T-cell (primary cell): ENCODE results near the gene HAPLN2. TPM values are rescaled to one million over a fixed set of nuclear protein-coding genes. Genes with fewer than 3 reads are reported as not detected.

Source experiments
- ATAC-seq, 4 experiments: fragments of 200-7000 bp in 3 of 4; fragments of 150-1000 bp in 1 of 4; cut with Tn5 transposase; replicated peaks in 1 of 4; 1 replicate in 3 of 4; 2 replicates in 1 of 4; pipeline ENCODE4 v1.10.0; 2021; ENCODE audit warnings: moderate library complexity in 3 of 4, mild to moderate bottlenecking in 2 of 4, moderate number of reproducible peaks in 1 of 4
- CTCF ChIA-PET, 2 donors: fragments of 300-600 bp; sonication (Branson Sonifier 250); formaldehyde crosslinking; loops; one replicate each; lab custom pipeline; 2022; ENCODE audit warnings: antibody characterized with exemption in 2 of 2; lab: Charles Lee
- POLR2A ChIA-PET, 2 donors: fragments of 300-600 bp; sonication (Branson Sonifier 250); formaldehyde crosslinking; loops; one replicate each; lab custom pipeline; 2022; ENCODE audit warnings: antibody characterized with exemption in 2 of 2; lab: Charles Lee
- DNase-seq, 35 experiments: peaks; one replicate each; pipeline versions ENCODE4 v3.0.0 to v3.0.0-alpha.2; 2013 to 2023
- H3K27ac ChIP-seq: one replicate; pipeline ENCODE4 v1.5.1; 2013; ENCODE audit warnings: low read length
- H3K27me3 ChIP-seq, 2 experiments: replicated peaks in 1 of 2; 1 replicate in 1 of 2; 2 replicates in 1 of 2; pipeline versions ENCODE4 v1.6.1 to v1.7.0; 2013; ENCODE audit warnings: low read length in 1 of 2, mixed read lengths in 1 of 2; ENCODE audit not compliant: control insufficient read depth in 2 of 2, insufficient read depth in 2 of 2; ENCODE audit errors: extremely low read depth in 1 of 2
- H3K36me3 ChIP-seq, 2 donors: 1 replicate in 1 of 2; 2 replicates in 1 of 2; pipeline versions ENCODE4 v1.6.1 to v1.7.0; 2013; ENCODE audit warnings: low read length in 1 of 2; ENCODE audit not compliant: control insufficient read depth in 2 of 2, insufficient read depth in 1 of 2; ENCODE audit errors: extremely low read depth in 1 of 2
- H3K4me1 ChIP-seq, 2 experiments: 1 replicate in 1 of 2; 2 replicates in 1 of 2; pipeline versions ENCODE4 v1.6.1 to v1.7.0; 2013; ENCODE audit warnings: low read length in 2 of 2, mixed read lengths in 1 of 2; ENCODE audit not compliant: insufficient read depth in 2 of 2, control insufficient read depth in 1 of 2; ENCODE audit errors: extremely low read depth in 1 of 2
- H3K4me3 ChIP-seq, 2 donors: 1 replicate in 1 of 2; 2 replicates in 1 of 2; pipeline versions ENCODE4 v1.5.1 to v1.7.0; 2013; ENCODE audit warnings: mild to moderate bottlenecking in 2 of 2, low read length in 1 of 2, moderate library complexity in 1 of 2; ENCODE audit not compliant: control insufficient read depth in 1 of 2; ENCODE audit errors: extremely low read depth in 1 of 2
- H3K9me3 ChIP-seq: 2 replicates; pipeline ENCODE4 v1.7.0; 2013
- H3K27ac Mint-ChIP-seq, 2 donors: one replicate each; pipeline ENCODE4 v1.8.0; 2020 to 2021; ENCODE audit warnings: mild to moderate bottlenecking in 2 of 2, mixed read lengths in 2 of 2
- H3K27me3 Mint-ChIP-seq, 2 donors: one replicate each; pipeline ENCODE4 v1.8.0; 2021 to 2022; ENCODE audit warnings: mixed read lengths in 2 of 2
- H3K36me3 Mint-ChIP-seq: one replicate; pipeline ENCODE4 v1.8.0; 2021; ENCODE audit warnings: mixed read lengths
- H3K4me1 Mint-ChIP-seq, 3 donors: one replicate each; pipeline ENCODE4 v1.8.0; 2020 to 2022; ENCODE audit warnings: mixed read lengths in 3 of 3, mild to moderate bottlenecking in 1 of 3
- H3K4me3 Mint-ChIP-seq, 3 donors: one replicate each; pipeline ENCODE4 v1.8.0; 2020 to 2022; ENCODE audit warnings: mild to moderate bottlenecking in 3 of 3, mixed read lengths in 3 of 3, moderate library complexity in 3 of 3
- H3K9me3 Mint-ChIP-seq, 3 donors: one replicate each; pipeline ENCODE4 v1.8.0; 2020 to 2022; ENCODE audit warnings: mixed read lengths in 3 of 3
- WGBS: methylation state at CpG from one replicate; pipeline ENCODE4 v1.1.5; 2013; ENCODE audit warnings: missing lambda C conversion rate; ENCODE audit not compliant: insufficient coverage; 5-methylcytosine and 5-hydroxymethylcytosine counted together
- total RNA-seq, 35 experiments: library from RNA in 6 of 35; stranded (reverse) in 6 of 35; fragments of 120-200 nt in 1 of 35; gene quantifications; one replicate each; pipeline versions ENCODE4 v1.2.1 to v1.2.4 and lab custom pipeline; 2013 to 2026

The HAPLN2 gene
- total RNA-seq, 5 donors from 2014 or later (not counting 1 experiment from before 2014, with no cell fraction given) = 0.33 TPM; not detected in 4

DNA sequence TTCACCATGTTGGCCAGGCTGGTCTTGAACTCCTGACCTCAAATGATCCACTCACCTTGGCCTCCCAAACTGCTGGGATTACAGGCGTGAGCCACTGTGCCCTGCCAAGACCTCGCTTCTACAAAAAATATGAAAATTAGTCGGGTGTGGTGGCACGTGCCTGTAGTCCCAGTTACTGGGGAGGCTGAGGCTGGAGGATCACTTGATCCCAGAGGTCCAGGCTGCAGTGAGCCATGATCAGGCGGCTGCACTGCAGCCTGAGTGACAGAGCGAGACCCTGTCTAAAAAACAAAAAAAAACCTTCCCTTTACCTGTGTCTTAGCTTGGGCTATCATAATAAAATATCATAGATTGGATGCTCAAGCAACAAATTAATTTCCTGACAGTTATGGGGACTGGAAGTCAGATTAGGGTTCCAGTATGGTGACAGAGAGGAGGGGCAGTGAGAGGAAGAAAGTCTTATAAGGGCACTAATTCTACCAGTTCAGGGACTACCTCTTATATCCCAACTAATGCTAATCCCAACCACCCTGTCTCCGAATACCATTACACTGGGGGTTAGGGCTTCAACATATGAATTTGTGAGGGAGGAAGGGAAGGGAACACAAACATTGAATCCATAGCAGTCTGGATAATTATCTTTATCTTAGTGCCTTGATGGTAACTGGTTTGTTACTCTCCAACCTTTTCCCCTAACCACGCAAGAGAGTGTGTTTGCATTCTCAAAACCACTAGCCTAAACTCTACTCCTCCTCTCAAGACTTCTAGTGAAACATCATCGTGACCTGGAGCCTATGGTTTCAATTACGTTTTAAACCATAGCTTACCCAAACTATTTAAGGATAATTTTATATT lies 28.7 kb upstream of the HAPLN2 start:
- Mint-ChIP-seq H3K27me3 (no peaks in the 10 kb centered on the region), H3K4me3 (peak overlapping the region; percentile 77 to 86 (median 81)), H3K9me3 (no peaks in the 10 kb centered on the region), H3K27ac (peak overlapping the region; percentile 91 to 95), H3K4me1 (peaks cover 16 to 26% (median 18%) of the 10 kb centered on the region in 3 donors), H3K36me3 (peaks cover 8% of the 10 kb centered on the region)
- ChIA-PET CTCF (interaction anchor here (0.6 to 2.2 kb wide), 7 partner anchors 12 to 205 kb away, joined by 3 to 14 read pairs (median 4); no protein-coding TSS in a partner anchor), POLR2A (interaction anchor here (0.6 to 0.7 kb wide), 4 partner anchors 9 to 161 kb away, joined by 3 to 5 read pairs (median 3); no protein-coding TSS in a partner anchor)
- no peak for ATAC-seq
- Histone ChIP-seq H3K27me3 (no peaks in the 10 kb centered on the region), H3K27ac (peak overlapping the region; percentile 78), H3K36me3 (peaks cover 22 to 27% of the 10 kb centered on the region in 2 donors), H3K4me1 (peaks cover 12 to 23% of the 10 kb centered on the region in 2 experiments), H3K9me3 (no peaks in the 10 kb centered on the region), H3K4me3 (peak overlapping the region; percentile 77 to 89)
- WGBS = no CpG with 5 or more reads among the region's 10 CpGs
- no peak for DNase-seq

DNA sequence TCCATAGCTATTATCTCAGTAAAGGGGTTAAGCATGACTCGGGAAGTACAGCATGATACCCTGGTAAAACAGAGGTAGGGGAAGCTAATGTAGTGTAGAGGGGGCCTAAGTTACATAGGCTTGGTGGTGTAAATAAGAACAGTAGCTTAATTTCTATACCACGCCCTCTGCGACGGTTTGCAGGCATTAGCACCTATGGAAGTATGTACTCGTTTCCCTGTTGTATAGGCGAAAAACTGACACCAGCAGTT lies 28.1 kb upstream of the HAPLN2 start:
- peaks cover 8% of the 10 kb centered on the region for H3K36me3 Mint-ChIP-seq
- POLR2A ChIA-PET = interaction anchor here (0.6 to 0.7 kb wide), 4 partner anchors 10 to 161 kb away, joined by 3 to 5 read pairs (median 3); no protein-coding TSS in a partner anchor
- peaks cover 16 to 26% (median 19%) of the 10 kb centered on the region in 3 donors for H3K4me1 Mint-ChIP-seq
- H3K27me3 ChIP-seq = no peaks in the 10 kb centered on the region
- H3K36me3 ChIP-seq = peaks cover 25 to 30% of the 10 kb centered on the region in 2 donors
- H3K4me3 ChIP-seq = peak overlapping the region; percentile 77 to 89
- no peaks in the 10 kb centered on the region for H3K9me3 Mint-ChIP-seq
- H3K9me3 ChIP-seq = no peaks in the 10 kb centered on the region
- 0% methylated on average over 2 of the region's 6 CpGs for WGBS
- peak overlapping the region; percentile 77 to 86 (median 81) for H3K4me3 Mint-ChIP-seq
- ATAC-seq (peak in 3 of 4 experiments; percentile 20 to 36 (median 31)), DNase-seq (no peak)
- peaks cover 12 to 23% of the 10 kb centered on the region in 2 experiments for H3K4me1 ChIP-seq
- CTCF ChIA-PET = interaction anchor here (0.6 to 2.2 kb wide), 8 partner anchors 11 to 205 kb away, joined by 3 to 14 read pairs (median 4); no protein-coding TSS in a partner anchor
- H3K27ac Mint-ChIP-seq = peak overlapping the region; percentile 91 to 95
- no peaks in the 10 kb centered on the region for H3K27me3 Mint-ChIP-seq
- peak overlapping the region; percentile 78 for H3K27ac ChIP-seq

- WGBS = under 1% methylated on average over 60 of the region's 60 CpGs
- H3K36me3 ChIP-seq = peaks cover 20 to 35% of the 10 kb centered on the region in 2 donors
- Mint-ChIP-seq H3K4me3 (peak within 1 kb of the TSS; percentile 77 to 86 (median 81)), H3K9me3 (no peaks in the 10 kb centered on the region), H3K36me3 (peaks cover 8% of the 10 kb centered on the region), H3K27me3 (no peaks in the 10 kb centered on the region), H3K27ac (peak within 1 kb of the TSS; percentile 91 to 95), H3K4me1 (peaks cover 16 to 26% (median 19%) of the 10 kb centered on the region in 3 donors)
- DNase-seq (peak in 34 of 35 experiments; percentile 29 to 83 (median 56)), ATAC-seq (peak; percentile 96 to 98 (median 97))
- H3K27me3 ChIP-seq = no peaks in the 10 kb centered on the region
- peaks cover 12 to 23% of the 10 kb centered on the region in 2 experiments for H3K4me1 ChIP-seq
- ChIA-PET POLR2A (interaction anchor here (0.6 to 0.7 kb wide), 4 partner anchors 14 to 134 kb away, joined by 3 to 6 read pairs (median 3); no protein-coding TSS in a partner anchor), CTCF (interaction anchor here (0.9 to 2.2 kb wide), 8 partner anchors 11 to 206 kb away, joined by 3 to 14 read pairs (median 5); no protein-coding TSS in a partner anchor)
- H3K9me3 ChIP-seq = no peaks in the 10 kb centered on the region
- H3K4me3 ChIP-seq = peak within 1 kb of the TSS; percentile 77 to 89
- peak within 1 kb of the TSS; percentile 78 for H3K27ac ChIP-seq
Observed at GRCh38 chr1:156591432-156592157, 27.6 kb upstream of the HAPLN2 start, which contains the start of gene NAXE. NAXE (plus strand) TSS chr1:156591776; CDS start chr1:156591805, 29 bp downstream.

DNA sequence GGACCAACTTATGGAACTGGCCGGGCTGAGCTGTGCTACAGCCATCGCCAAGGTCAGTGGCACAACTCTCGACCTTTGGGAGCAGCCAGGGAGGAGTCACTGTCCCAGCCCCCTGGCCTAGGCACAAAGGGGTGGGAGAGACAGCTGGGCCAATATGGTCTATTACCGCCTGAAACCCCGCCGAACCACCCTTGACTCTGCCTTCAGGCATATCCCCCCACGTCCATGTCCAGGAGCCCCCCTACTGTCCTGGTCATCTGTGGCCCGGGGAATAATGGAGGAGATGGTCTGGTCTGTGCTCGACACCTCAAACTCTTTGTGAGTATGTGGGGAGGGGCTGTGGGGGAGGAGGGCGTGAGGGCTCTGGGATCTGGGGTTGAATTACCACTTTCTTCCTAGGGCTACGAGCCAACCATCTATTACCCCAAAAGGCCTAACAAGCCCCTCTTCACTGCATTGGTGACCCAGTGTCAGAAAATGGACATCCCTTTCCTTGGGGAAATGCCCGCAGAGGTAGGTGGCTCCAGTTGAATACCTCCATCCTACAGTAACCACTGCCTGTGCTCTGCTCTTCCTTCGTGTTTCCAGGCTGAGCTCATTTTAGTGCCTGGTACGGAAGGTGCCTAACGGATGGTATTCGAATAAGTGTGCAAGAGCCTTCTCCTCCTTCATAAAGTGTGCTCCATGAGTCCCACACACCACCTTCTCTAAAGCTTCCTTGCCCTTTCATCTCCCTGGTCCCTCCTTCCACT lies 26.9 kb upstream of the HAPLN2 start:
- no peak for ATAC-seq
- Mint-ChIP-seq H3K4me3 (peak overlapping the region; percentile 77 to 86 (median 81)), H3K36me3 (peaks cover 15% of the 10 kb centered on the region), H3K27me3 (no peaks in the 10 kb centered on the region), H3K9me3 (no peaks in the 10 kb centered on the region), H3K27ac (peak overlapping the region; percentile 78 to 85), H3K4me1 (peaks cover 16 to 26% (median 19%) of the 10 kb centered on the region in 3 donors)
- H3K4me3 ChIP-seq = peak overlapping the region; percentile 77 to 89
- CTCF ChIA-PET = interaction anchor here (1.0 to 2.2 kb wide), 6 partner anchors 9 to 207 kb away, joined by 3 to 14 read pairs (median 4); partner anchors contain the start of gene GPATCH4 (in 1 of the 2)
- peaks cover 12 to 23% of the 10 kb centered on the region in 2 experiments for H3K4me1 ChIP-seq
- no peaks in the 10 kb centered on the region for H3K27me3 ChIP-seq
- peak overlapping the region; percentile 69 for H3K27ac ChIP-seq
- POLR2A ChIA-PET = interaction anchor here in 1 of 2 donors (0.6 kb wide), 1 partner anchor 11 kb away, joined by 3 read pairs; no protein-coding TSS in a partner anchor
- peak in 1 of 35 experiments; percentile 14 for DNase-seq
- H3K36me3 ChIP-seq = peaks cover 22 to 43% of the 10 kb centered on the region in 2 donors
- H3K9me3 ChIP-seq = no peaks in the 10 kb centered on the region
- 54% methylated on average over 8 of the region's 16 CpGs for WGBS

- H3K27ac ChIP-seq = no peak overlapping the region
- ChIA-PET POLR2A (interaction anchor here in 1 of 2 donors (0.6 kb wide), 1 partner anchor 12 kb away, joined by 3 read pairs; no protein-coding TSS in a partner anchor), CTCF (interaction anchor here (1.0 to 2.1 kb wide), 3 partner anchors 9 to 208 kb away, joined by 3 to 7 read pairs (median 3); partner anchors contain the start of gene GPATCH4 (in 1 of the 2))
- H3K36me3 ChIP-seq = peaks cover 27 to 50% of the 10 kb centered on the region in 2 donors
- Mint-ChIP-seq H3K27me3 (no peaks in the 10 kb centered on the region), H3K36me3 (peaks cover 18% of the 10 kb centered on the region), H3K4me3 (peak overlapping the region; percentile 77 to 86 (median 81)), H3K4me1 (peaks cover 17 to 26% (median 19%) of the 10 kb centered on the region in 3 donors), H3K27ac (peak overlapping the region; percentile 78 to 85), H3K9me3 (no peaks in the 10 kb centered on the region)
- WGBS = 95% methylated on average over 2 of the region's 8 CpGs
- DNase-seq = no peak
- ATAC-seq = no peak
- H3K4me3 ChIP-seq = no peak overlapping the region
- H3K27me3 ChIP-seq = no peaks in the 10 kb centered on the region
- no peaks in the 10 kb centered on the region for H3K9me3 ChIP-seq
- H3K4me1 ChIP-seq = peaks cover 12 to 23% of the 10 kb centered on the region in 2 experiments
Observed at GRCh38 chr1:156592910-156593660, 26.1 kb upstream of the HAPLN2 start.
